ENCODE results near the gene ASAP3. TPM values are rescaled to one million over a fixed set of nuclear protein-coding genes. Genes with fewer than 3 reads are reported as not detected.

ASAP3 gene
- total RNA-seq, 6 experiments from 2014 or later: 5.9 to 14.5 (median 12.3) TPM

- TF ChIP-seq, protein P1, sequence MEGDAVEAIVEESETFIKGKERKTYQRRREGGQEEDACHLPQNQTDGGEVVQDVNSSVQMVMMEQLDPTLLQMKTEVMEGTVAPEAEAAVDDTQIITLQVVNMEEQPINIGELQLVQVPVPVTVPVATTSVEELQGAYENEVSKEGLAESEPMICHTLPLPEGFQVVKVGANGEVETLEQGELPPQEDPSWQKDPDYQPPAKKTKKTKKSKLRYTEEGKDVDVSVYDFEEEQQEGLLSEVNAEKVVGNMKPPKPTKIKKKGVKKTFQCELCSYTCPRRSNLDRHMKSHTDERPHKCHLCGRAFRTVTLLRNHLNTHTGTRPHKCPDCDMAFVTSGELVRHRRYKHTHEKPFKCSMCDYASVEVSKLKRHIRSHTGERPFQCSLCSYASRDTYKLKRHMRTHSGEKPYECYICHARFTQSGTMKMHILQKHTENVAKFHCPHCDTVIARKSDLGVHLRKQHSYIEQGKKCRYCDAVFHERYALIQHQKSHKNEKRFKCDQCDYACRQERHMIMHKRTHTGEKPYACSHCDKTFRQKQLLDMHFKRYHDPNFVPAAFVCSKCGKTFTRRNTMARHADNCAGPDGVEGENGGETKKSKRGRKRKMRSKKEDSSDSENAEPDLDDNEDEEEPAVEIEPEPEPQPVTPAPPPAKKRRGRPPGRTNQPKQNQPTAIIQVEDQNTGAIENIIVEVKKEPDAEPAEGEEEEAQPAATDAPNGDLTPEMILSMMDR (IDR thresholded peaks at IDR 0.05): no peak
- peaks cover 34% of the 10 kb centered on the region for H3K4me1 Mint-ChIP-seq (ENCODE audit: low read depth)
- DNase-seq: no peak
- no peaks in the 10 kb centered on the region; the same call in 1 of the 2 replicates for H3K27me3 Mint-ChIP-seq (ENCODE audit: insufficient read depth)
- H3K27ac Mint-ChIP-seq: no peak overlapping the region
- no peaks in the 10 kb centered on the region for H3K9me3 Mint-ChIP-seq
- no peak overlapping the region for H3K4me3 Mint-ChIP-seq
- H3K36me3 Mint-ChIP-seq (ENCODE audit: low read depth): 0 out of 2 replicates have a peak, but pooled peaks cover 3% of the 10 kb centered on the region
Observed at GRCh38 chr1:23526329-23527041, 42.5 kb upstream of the ASAP3 start.

DNA sequence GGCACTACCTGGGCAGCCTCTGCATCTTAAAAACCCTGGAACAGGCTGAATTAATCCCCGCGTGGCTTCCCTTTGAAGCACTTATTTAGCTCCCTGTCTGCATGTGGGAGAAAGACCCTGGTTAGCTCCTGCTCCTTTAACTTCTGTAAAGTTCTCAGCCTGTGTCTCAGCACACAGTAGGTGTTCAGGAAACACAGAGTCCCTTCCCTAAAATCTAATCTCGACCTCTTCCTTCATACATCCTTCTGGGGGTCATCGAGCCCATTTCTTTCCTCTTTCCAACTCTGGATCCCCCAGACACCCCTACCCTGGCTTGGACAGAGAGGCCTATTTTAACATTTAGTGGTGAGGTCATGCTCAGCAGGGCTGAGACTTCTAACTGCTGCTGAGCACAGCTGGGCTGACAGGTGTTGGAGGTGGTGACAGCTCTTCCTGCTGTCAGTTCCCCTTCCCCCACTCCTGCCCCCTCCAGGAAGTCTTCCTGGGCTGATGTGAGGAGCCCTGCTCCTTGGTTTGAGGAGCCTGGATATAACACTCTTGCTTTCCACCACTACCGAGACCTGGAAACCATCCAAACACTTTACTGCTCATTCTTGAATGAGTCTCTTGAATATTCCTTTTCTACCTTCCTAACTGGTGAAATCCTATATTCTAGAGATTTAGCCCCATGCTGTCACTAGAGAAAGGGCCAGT lies 41.7 kb upstream of the ASAP3 start:
- Mint-ChIP-seq H3K27me3 (ENCODE audit: insufficient read depth) (no peaks in the 10 kb centered on the region), H3K27ac (no peak overlapping the region), H3K4me1 (ENCODE audit: low read depth) (peaks cover 27% of the 10 kb centered on the region), H3K36me3 (ENCODE audit: low read depth) (0 out of 2 replicates have a peak, but pooled peaks cover 4% of the 10 kb centered on the region), H3K4me3 (no peak overlapping the region), H3K9me3 (no peaks in the 10 kb centered on the region)
- TF ChIP-seq, protein P1 (IDR thresholded peaks at IDR 0.05): no peak
- no peak for DNase-seq

DNA sequence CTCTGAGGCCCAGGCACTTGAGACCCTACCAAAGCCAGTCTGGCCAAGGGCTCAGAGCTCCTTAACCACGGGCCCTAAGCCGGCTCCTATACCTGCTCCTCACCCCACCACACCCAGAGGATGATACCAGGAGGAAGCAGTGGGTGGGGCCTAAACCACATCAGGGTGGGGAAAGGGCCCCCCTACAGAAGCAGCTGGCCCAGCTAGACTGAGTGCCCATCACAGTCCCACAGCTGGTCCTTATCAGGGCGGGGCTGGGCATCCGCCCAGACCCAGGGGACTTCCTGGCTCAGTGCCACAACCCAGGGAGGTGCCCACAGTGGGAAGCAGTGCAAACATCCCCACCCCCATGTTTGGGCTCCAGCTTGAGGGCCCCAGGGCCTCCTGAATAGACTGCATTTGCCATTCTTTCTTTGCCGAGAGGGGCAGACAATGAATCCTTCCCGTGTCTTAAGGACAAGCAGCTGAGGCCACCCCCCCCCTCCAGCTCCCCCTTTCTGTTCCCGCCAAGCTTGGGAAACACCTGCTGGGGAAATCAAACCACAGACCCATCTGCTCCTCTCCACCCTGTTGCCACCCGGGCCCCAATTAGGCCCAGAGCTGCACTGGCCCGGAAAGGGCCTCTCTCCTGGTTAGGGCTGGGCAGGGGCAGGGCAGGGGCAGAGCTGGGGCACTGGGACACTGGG lies 40.9 kb upstream of the ASAP3 start:
- H3K27me3 Mint-ChIP-seq (ENCODE audit: insufficient read depth): no peaks in the 10 kb centered on the region
- H3K9me3 Mint-ChIP-seq: no peaks in the 10 kb centered on the region
- 0 out of 2 replicates have a peak, but pooled peaks cover 4% of the 10 kb centered on the region for H3K36me3 Mint-ChIP-seq (ENCODE audit: low read depth)
- no peak for DNase-seq
- no peak overlapping the region for H3K4me3 Mint-ChIP-seq
- H3K27ac Mint-ChIP-seq: no peak overlapping the region
- TF ChIP-seq, protein P1 (IDR thresholded peaks at IDR 0.05): no peak
- H3K4me1 Mint-ChIP-seq (ENCODE audit: low read depth): peaks cover 24% of the 10 kb centered on the region

GRCh38 chr1:23524163-23524562 lies 40.2 kb upstream of the ASAP3 start:
- Mint-ChIP-seq H3K9me3 (no peaks in the 10 kb centered on the region), H3K27ac (no peak overlapping the region), H3K27me3 (ENCODE audit: insufficient read depth) (no peaks in the 10 kb centered on the region), H3K4me1 (ENCODE audit: low read depth) (peaks cover 17% of the 10 kb centered on the region), H3K36me3 (ENCODE audit: low read depth) (0 out of 2 replicates have a peak, but pooled peaks cover 4% of the 10 kb centered on the region), H3K4me3 (no peak overlapping the region)
- TF ChIP-seq, protein P1 (IDR thresholded peaks at IDR 0.05): no peak
- no peak for DNase-seq

DNA sequence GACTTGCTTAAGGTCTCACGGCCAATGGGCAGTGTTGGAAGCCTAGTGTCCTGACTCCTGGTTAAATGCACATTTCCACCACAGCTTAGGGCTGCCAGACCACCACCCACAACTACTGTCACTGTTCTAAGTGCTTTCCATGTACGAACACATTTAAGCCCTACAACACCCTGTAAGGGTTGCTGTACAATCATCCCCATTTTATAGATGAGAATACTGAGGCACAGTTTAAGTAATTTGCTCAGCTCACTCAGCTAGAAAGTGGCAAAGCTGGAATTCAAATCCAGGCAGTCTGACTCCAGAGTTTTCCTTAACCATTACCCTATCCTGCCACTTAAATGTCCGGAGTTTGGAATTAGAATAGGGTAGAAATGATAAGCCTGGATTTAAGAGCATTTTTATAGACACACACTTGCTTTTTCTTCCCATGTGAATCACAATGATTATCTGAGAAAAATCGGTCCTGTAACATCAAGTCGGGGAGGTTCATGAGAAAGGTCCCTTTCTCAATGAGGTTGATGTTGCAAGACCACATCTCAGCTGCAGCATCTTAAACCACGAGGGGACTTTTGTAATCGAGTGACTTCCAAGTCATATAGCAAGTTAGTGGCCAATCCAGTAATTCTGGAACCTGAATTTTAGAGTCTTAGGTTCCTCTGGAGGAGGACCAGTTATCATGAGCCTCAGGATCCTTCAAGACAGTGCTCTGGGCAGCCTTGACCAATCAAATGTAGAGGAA lies 38.4 kb upstream of the ASAP3 start:
- no peak for DNase-seq
- H3K36me3 Mint-ChIP-seq (ENCODE audit: low read depth): 0 out of 2 replicates have a peak, but pooled peaks cover 4% of the 10 kb centered on the region
- no peak overlapping the region for H3K4me3 Mint-ChIP-seq
- no peaks in the 10 kb centered on the region; the same call in 1 of the 2 replicates for H3K4me1 Mint-ChIP-seq (ENCODE audit: low read depth)
- no peaks in the 10 kb centered on the region for H3K9me3 Mint-ChIP-seq
- H3K27ac Mint-ChIP-seq: no peak overlapping the region
- TF ChIP-seq, protein P1 (IDR thresholded peaks at IDR 0.05): no peak
- H3K27me3 Mint-ChIP-seq (ENCODE audit: insufficient read depth): no peaks in the 10 kb centered on the region

Data from HFFc6 (cell line).